Fibroblast of skin of abdomen (primary cell): ENCODE results near the gene VSTM4. TPM values are rescaled to one million over a fixed set of nuclear protein-coding genes. Genes with fewer than 3 reads are reported as not detected.

Experiments used
- DNase-seq: peaks from one replicate; pipeline ENCODE4 v3.0.0-alpha.2; 2013
- polyA plus RNA-seq, 2 experiments: library from polyadenylated mRNA; unstranded; fragments of 120-200 nt; gene quantifications; one replicate each; pipeline ENCODE4 v1.2.1, GENCODE V29; 2013; ENCODE audit not compliant: insufficient read length in 2 of 2

VSTM4 gene, protein sequence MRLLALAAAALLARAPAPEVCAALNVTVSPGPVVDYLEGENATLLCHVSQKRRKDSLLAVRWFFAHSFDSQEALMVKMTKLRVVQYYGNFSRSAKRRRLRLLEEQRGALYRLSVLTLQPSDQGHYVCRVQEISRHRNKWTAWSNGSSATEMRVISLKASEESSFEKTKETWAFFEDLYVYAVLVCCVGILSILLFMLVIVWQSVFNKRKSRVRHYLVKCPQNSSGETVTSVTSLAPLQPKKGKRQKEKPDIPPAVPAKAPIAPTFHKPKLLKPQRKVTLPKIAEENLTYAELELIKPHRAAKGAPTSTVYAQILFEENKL
- polyA plus RNA-seq (2013, experiment 1 of 2; ENCODE audit: insufficient read length): 10.1 TPM
- polyA plus RNA-seq (2013, experiment 2 of 2; ENCODE audit: insufficient read length): 9.6 TPM

DNA sequence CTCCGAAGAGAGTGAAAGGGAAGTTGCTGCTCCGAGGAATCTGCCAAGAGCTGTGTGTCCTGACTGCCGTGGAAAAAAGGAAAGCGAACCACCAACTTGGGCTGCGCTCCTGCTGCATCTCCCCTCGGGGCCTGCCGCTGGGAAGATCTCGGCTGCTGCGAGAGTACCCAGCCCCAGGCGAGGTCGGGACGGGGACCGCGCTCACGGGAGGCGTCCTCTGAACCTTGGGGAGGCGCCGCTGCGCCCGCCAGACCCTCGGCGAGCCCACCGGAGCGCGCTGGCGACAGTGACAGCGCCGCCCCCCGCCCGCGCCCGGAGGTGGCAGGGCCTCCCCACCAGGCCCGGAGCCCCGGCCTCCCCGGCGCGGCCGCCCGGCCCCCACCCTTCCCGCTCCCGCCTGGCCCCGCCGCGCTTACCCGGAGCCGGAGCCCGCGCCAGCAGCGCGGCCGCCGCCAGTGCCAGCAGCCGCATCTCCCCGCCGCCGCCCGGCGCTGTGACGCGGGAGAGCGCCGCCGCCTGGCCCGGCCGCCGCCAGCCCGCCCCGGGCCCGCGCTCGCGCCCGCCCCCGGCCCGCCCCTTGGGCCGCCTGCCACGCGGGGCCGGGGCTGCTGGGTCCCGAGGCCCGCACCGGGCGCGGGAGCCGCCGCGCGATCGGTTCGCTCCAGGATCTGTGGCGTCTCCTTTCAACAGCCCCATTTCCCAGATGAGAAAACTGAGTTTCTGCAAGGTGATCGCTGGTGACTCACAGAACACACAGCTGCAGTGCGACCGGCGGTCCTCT is at the start of gene VSTM4:
TSS of gene VSTM4 (minus strand) at position 508 of the 781 bp plus-strand sequence. CDS start at position 471, 37 bp downstream.
- peak; percentile 57 for DNase-seq

DNA sequence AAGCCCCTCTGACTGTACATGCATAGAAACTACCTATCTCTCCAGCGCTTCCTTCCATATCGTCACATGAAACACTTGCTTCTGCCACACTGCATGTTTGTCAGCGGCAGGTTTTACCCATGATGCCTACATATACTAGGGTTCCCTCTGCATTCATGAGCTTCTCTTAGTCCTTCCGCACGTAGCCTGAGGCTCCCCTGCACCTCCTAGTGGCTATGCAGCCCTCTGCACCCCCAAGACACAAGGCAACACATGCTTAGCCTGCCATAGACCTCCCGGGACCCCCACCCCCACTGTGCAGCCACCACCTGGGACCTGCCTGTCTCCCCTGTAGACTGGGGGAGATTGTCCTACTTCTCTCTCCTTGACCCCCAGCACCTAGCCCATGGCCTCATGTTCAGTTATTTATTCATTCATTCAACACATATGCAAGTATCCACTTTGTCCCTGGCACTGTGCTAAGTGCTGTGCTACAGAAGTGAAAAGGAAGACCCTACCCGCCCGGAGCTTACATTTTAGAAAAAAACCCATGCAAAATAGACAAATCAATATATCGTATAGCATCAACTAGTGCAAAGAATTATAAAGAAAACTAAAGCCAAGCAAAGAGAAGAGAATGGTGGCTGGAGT is 49.4 kb upstream of the VSTM4 start:
- DNase-seq: peak; percentile 35

DNA sequence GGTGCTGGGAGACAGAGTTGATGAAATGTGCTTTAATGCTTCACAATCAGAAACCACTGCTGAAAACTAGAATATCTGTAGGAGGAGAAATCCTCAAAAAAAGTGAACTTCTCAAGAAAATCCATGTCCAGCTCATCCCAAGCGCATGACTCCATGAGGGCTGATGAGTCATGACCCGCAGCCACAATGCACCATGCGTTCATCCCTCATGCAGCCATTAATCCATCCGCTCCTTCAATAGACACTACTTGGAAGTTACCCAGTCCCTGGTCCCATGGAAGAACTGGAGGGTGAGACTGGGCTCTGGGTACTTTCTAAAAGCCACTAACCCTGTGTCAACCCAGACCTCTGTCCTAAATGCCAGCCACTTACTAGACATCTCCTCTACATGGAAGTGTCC is 48.4 kb upstream of the VSTM4 start:
- DNase-seq: peak; percentile 76

DNA sequence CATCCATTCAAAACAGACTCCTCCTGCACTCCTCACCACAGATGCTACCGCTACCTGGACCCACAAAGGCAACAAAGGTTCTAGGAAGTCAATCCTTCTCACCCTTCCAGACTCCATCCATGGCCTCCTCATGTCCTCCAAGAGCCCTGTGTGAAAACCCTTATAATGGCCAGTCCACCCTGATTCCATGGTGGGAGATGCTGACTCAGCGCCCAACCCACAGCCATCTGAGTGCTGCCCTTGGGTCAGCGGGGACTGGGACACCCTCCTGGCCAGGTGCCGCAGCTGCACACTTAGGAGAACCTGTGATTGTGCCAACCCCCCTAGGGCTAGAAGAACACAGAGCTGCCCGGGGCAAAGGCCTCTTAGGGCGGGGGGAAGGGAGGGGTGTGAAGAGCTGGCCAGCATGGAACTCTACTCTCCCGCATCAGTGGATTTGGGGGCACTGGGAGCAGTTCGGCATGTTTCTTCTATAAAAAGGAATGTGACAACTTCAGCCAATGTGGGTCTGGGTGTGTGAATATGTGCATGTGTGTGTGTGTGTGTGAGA is 47.5 kb upstream of the VSTM4 start:
- DNase-seq: no peak

DNA sequence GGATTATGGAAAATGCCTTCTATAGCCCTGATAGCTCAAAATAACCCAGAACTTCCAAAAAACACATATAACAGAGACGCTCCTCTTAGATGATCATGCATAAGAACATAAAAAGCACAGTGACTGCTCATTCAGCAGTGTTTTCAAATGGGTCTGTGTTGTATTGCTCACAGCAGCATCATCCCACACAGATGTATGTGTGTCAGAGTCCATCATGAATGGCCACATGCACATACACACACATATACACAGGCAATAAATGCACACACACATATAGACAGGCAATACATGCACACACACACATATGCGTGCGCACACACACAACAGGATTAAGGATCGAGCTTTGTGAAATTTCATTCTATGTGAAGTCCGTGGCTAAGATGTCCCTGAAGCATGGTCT is 46.7 kb upstream of the VSTM4 start:
- no peak for DNase-seq

DNA sequence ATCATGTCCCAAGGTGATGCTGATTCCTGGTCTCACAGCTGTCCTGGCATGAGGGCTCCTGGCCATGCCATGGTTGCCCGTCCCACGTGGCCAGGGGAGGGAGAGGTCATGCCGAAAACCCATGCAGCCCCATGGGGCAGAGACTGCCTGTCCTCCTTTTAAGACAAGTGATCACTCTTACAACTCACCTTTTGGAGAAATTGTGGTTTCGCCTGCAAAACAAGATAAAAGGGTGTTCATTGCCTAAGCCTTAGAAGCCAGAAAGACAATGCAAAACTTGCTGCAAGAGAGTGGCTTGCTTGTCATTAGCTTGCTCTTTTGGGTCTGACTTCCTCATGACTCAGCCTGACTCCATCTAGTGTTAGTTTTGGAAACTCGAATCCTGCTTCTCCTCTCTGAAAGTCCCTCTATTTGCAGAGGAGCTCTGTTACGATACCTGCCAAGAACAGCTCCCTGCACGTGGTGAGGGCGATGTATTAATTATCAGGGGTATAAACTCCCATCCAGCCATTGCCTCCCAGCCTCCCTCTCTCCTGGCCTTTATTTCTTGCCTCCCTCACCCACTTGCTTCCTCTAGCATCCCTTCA is 46.2 kb upstream of the VSTM4 start:
- DNase-seq: peak; percentile 65

DNA sequence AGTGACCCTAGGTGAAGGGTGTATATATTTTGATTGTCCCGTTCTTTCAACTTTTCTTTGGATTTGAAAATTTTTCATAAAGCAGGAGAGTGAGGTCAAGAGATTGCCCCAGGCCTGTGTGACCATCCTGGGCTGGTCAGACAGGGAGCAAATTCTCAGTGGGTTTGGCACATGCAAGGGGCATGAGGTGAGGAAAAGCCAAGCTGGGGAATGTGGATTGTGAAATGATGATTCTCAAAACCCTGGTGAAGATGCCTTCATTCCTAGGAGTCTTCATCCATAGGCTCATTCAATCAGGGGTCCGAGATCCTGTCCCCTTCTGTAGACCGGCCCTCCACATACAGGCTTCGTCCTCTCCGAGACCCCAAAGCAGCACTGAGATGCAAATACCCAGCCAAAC is 45.5 kb upstream of the VSTM4 start:
- DNase-seq: no peak

DNA sequence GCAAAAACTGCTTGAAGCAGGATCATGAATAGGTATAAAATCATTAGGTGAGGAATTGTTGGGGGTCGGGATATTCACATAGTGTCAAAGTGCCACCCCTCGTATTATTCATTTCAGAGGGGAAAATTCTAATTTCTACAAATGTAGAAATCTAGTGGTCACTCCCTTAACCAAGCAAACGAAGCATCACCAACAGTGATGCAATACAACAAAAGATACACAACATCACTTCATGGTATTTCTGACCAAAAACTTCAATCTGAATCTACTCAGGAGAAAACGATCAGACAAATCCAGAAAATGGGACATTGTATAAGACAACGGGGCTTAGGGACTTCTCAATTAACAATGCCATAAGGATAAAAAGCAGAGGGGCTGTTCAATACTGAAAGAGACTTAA is 44.8 kb upstream of the VSTM4 start:
- DNase-seq: no peak

DNA sequence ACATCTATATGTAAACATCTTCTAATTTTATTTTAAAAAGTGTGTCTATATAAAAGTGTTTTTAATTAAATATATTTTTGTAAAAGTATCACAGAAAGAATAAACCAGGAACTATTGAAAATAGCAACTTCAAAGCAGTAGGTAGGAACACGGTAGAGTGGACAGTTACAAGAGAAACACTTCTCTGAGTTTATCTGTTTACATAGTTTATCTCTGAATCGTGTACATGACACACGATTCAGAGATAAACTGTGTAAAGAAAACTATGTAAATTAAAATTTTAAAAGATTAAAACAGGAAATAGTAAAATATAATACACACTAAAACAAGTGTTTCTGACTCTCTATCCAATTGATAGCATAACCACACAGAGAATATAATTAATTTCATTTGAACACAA is 43.6 kb upstream of the VSTM4 start:
- no peak for DNase-seq

DNA sequence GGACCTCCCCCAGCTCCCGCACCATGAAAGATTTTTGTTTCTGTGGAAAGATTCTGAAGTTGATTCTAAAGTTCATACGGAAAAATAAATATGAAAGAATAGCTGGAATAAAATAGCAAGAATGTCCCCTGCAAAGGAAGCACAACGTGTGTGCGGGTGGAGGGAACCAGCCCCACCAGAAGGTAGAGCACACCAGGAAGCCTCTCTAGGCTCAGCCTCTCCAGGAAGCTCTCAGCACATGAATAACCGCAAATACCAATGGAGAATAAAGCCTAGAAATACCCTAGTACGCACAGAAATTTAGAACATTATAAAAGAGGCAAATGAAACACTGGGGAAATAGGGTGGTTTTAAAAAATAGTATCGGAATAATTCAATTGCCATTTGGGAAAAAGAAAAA is 43.1 kb upstream of the VSTM4 start:
- no peak for DNase-seq

DNA sequence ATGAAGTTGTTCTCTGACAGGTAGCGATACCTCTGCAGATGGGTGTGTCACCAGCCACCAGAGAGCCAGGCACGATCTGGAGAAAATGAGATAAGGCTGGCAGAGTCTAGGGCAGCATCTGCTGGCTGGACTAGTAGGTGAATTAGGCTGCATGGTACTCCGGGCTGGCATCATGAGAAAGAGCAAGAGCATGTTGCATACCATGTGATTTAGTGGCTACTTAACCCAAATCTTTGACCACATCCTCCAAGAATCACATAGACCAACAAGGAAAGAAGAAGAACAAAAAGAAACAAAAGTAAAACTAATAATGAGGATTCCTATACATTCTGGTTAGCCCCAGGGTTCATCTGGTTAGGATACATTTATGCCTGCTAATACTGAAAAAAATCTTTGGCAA is 41.9 kb upstream of the VSTM4 start:
- no peak for DNase-seq

DNA sequence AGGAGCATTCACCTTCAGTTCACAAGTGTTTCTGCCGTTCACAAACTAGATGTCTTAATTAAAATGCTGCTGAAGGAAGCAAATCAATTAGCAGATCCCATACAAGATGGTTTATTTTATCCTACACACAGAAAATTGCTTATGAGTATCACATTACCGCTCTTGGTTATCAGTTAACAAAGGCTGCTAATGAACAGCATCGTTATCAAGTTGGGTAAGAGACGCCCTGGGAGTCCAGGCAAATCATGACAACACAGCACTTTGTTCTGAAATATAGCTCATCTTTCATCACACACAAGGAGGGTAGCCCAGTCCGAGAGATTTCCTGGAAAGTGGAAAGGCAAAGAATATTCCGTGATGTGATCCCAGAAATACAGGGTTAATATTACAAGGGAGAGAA is 39.3 kb upstream of the VSTM4 start:
- DNase-seq: no peak

DNA sequence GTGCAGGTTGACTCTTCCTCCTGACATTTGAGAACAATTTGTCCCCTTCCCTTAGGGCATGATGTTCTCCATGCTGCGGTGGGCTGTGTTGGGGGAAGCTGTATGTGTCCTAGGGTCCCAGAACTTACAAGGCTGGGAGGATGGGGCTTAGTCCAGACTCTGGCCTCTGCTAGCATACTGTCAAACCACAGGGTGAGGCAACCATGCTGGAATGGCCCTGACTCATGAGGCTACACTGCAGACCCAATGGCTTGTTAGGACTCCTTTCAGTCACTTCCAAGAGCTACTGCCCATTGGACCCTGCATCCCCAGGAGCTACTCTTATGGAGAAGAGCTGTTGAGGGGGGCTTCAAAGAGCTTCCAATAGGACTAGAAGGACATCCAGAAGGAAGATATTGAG is 38.6 kb upstream of the VSTM4 start:
- DNase-seq: peak; percentile 71

DNA sequence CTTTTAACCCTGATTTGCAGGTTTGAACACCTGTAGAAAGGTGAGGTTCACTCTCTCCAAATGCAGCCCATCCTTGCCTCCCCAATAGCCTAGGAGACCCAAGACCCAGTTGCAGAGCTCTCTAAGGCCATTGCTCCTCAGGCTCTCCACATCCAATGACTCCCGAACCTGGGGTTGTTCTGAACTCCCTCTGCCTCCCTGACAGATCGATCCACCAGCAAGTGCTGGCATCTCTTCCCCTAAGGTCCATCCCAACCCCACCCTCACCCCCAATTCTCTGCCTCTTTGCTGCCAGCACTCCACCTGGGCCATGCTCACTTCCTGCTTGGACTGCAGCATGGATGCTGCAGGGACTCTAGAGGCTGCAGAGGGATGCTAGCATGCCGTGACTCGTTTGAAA is 37.8 kb upstream of the VSTM4 start:
- no peak for DNase-seq

DNA sequence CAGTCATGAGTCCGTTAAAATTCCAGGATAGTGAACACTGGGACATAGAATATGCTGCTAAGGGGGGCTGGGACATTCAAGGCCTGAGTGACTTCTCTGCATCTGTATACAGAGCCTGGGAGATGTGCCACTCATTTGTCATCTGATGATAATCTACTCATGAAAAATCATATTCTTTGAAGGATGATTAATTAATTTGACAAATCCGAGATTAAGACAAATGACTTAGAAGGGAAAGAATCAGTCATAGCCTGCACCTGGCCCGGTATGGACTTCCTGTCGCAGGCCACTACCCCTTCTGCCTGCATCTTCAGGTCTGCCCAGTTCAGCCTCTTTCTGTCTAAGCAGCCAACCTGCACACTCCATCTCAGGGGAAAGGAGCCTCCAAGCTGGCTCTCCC is 37.3 kb upstream of the VSTM4 start:
- DNase-seq: no peak

DNA sequence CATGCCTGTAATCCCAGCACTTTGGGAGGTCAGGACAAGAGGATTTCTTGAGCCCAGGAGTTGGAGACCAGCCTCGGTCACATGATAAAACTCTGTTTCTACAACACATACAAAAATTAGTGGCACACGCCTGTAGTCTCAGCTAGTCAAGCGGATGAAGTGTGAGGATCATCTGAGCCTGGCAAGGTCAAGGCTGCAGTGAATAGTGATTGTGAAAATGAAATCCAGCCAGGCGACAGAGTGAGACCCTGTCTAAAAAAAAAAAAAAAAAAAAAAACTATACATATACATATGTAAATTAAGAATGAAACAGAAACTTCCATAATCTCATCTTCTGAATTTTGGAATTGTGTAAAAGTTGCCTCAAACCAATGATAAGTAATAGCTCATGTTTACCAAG is 36.7 kb upstream of the VSTM4 start:
- DNase-seq: no peak

DNA sequence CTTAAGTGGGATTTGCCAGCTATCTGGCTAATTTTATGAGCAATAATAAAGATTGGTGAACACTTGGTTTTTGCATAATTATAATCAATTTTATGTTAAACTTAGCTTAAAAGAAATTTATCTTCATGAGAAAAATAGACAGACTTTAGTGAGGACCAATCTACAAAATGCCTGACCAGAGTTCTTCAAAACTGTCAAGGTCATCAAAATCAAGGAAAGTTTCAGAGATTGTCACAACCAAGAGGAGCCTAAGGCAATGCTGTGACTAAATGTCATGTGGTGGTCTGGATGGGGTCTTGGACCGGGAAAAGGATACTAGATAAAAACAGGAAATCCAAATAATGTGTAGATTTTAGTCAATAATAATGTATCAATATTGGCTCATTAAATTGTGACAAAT is 36.2 kb upstream of the VSTM4 start:
- DNase-seq: no peak

DNA sequence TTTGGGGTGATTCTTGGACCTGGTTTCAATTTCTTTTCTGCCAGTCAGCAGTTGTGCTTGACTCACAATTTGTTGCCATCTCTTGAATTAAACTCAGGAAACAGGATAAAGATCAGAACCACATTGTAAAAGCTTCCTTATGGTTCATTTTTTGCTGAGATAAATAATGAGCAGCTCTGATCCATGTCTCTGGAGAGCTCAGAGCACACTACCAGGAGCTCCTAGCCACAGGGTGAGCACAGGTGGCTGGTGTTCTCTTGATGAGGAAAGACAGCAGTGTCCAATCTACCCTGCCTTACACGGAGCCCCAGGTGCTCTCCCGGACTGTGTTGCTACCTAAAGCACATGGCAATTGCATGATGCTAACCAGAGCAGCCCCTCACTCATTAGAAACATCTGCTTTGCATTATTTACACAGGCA is 35.7 kb upstream of the VSTM4 start:
- DNase-seq: no peak

DNA sequence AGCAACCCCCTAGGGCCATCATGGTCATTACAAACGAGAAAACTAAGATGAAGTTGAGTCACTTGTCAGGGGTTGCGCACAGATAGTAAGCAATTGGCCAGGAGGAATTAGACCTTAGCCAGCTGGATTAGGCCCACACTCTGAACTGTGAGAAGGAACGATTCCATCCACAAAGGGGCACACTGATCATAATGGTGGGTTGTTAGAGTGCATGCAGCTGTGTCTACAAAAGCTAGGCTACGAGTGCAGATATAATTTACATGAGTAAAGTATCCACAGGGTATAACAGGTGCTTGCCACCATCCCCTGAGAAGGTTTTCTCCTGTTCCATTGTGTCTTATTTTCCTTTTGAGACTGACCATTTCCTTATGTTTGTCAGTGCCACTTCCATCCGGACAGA is 35.1 kb upstream of the VSTM4 start:
- DNase-seq: no peak

DNA sequence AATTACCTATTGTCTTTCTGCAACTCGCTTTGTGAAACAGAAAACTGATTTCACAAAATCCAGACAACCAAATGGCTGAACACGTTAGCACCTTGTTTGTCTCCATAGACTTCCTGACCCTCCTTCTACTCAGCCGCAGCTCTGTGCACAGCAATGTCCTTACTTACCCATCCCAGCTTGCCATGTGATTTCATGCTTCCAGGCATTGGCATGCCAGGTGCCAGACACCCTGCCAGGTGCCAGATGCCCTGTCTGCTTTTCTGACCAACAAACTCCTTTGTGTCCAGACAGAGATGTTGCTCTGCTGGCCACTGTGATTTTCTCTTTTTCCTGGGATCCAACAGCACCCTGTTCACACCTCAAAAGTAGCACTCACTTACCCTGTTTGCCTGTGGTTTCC is 34.6 kb upstream of the VSTM4 start:
- no peak for DNase-seq

DNA sequence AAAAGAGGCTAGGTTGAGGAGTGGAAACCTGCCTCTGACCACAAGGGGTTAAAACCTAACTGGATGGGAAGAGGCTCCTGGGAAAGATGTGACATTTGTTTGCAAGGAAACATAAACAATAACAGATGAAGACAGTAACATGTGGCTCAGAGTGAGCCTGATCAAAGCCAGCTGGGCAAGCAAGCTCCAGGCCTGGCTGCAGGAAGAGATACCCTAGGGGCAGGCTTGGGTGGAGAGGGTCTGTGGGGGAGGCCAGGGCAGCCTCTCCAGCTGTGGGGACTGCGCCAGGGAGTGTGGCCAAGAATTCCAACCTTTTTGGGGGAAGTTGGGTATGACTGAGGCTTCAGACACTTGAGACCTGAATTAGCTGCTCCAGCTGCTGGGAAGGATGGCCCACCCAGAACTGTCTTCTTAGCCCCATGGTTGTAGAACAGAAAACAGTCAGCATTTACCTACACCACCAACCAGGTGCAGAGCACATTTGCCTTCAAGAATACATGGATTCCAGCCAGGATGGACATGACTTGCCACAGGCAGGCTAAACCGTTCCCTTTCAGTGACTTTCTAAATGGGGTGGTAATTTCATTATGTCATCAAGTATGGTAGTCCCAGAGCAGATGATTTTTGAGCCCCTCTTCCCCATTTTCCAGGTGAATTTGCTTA is 28.9 kb upstream of the VSTM4 start:
- peak; percentile 61 for DNase-seq

DNA sequence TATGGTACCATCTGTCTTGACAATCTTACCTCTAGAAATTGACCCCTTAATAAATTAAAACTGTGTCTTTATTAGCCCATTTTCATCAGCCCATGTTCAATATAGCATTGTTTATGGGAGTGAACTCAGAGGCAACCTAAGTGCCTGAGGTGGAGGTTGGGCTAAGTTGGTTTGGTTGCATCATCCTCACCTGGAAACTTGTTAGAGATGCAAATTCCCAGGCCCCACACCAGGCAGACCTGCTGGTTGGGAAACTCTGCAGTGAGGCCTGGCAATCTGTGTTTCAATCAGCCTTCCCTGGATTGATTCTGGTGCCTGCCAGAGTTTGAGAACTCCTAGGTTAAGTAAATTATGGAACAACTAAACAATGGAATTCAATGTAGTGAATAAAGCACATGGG is 27.9 kb upstream of the VSTM4 start:
- no peak for DNase-seq
